ENCODE data around the gene SLC25A10.

Gene SLC25A10

GRCh38 chr17:81700353-81701287, 11.5 kb upstream of the SLC25A10 start:
- TF ChIP-seq, protein P1, sequence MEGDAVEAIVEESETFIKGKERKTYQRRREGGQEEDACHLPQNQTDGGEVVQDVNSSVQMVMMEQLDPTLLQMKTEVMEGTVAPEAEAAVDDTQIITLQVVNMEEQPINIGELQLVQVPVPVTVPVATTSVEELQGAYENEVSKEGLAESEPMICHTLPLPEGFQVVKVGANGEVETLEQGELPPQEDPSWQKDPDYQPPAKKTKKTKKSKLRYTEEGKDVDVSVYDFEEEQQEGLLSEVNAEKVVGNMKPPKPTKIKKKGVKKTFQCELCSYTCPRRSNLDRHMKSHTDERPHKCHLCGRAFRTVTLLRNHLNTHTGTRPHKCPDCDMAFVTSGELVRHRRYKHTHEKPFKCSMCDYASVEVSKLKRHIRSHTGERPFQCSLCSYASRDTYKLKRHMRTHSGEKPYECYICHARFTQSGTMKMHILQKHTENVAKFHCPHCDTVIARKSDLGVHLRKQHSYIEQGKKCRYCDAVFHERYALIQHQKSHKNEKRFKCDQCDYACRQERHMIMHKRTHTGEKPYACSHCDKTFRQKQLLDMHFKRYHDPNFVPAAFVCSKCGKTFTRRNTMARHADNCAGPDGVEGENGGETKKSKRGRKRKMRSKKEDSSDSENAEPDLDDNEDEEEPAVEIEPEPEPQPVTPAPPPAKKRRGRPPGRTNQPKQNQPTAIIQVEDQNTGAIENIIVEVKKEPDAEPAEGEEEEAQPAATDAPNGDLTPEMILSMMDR (IDR thresholded peaks at IDR 0.05; ENCODE audit: low read depth, low read length, missing control alignments) = no peak
- no peak for DNase-seq (ENCODE audit: low read depth)
- no peak overlapping the region for H3K4me3 ChIP-seq (ENCODE audit: low read depth, low read length)

DNA sequence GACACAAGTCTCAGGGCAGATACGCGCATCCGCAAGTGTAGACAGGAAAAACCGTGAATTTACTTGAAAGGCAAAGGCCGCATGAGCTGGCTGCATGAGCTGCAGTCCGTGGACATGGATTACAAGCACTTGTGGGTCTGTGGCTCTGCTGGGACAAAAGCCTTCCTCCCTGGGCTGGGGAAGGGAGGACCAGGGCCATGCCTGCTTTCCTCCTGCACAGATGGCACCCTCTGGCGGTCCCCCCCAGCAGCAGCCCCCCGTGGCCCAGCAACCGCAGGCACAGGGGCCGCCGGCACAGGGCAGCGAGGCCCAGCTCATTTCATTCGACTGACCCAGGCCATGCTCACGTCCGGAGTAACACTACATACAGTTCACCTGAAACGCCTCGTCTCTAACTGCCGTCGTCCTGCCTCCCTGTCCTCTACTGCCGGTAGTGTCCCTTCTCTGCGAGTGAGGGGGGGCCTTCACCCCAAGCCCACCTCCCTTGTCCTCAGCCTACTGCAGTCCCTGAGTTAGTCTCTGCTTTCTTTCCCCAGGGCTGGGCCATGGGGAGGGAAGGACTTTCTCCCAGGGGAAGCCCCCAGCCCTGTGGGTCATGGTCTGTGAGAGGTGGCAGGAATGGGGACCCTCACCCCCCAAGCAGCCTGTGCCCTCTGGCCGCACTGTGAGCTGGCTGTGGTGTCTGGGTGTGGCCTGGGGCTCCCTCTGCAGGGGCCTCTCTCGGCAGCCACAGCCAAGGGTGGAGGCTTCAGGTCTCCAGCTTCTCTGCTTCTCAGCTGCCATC, 10.6 kb upstream of the SLC25A10 start:
- peak overlapping the region; percentile 81 for H3K4me3 ChIP-seq (ENCODE audit: low read depth, low read length)
- TF ChIP-seq, protein P1 (IDR thresholded peaks at IDR 0.05; ENCODE audit: low read depth, low read length, missing control alignments) = no peak
- no peak for DNase-seq (ENCODE audit: low read depth)

GRCh38 chr17:81702934-81703746, 8.9 kb upstream of the SLC25A10 start, which contains the start of gene MRPL12:
TSS of gene MRPL12 (plus strand) at chr17:81703367. CDS start at chr17:81703502, 135 bp downstream.
- peak; percentile 76 for DNase-seq (ENCODE audit: low read depth)
- TF ChIP-seq, protein P1 (IDR thresholded peaks at IDR 0.05; ENCODE audit: low read depth, low read length, missing control alignments) = no peak
- peak within 1 kb of the TSS; percentile 81 for H3K4me3 ChIP-seq (ENCODE audit: low read depth, low read length)

DNA sequence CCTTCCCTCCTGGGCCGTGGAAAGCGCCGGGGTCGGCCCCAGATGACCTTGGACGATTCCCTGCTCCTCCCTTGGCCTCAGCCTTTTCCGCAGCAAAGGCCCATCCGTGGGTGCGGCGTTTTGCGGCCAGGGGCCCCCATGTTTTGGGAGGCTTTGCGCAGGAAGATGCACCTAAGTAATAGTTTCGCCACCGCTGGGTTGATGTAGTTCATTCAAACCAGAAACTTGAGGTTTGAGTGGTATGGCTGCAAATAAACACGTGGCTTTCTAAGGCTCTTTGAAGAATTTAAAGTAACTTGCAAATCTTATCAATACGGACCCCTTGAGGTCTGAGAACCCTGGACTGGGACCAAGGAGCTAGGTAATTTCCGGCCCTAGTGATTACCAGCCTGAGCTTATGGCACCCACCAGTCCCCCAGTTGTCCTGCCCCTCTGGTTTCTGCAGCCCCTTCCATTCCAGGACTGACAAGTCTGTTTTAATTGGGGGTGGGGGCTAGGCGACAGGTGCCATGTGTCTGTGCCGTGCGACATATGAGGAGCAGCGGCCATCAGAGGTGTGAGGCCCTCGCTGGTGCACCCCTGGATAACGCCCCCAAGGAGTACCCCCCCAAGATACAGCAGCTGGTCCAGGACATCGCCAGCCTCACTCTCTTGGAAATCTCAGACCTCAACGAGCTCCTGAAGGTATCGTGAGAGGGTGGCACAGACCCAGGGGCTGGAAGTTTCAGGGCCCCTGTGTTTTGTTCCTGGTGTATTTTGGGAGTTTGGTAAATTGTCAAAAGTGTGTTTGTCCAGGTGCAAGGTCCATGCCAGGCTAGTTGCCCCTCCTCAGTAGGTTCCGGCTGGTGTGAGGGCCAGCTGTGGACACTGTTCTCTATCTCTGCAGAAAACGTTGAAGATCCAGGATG, 8.1 kb upstream of the SLC25A10 start:
- no peak for DNase-seq (ENCODE audit: low read depth)
- H3K4me3 ChIP-seq (ENCODE audit: low read depth, low read length) = peak overlapping the region; percentile 81
- TF ChIP-seq, protein P1 (IDR thresholded peaks at IDR 0.05; ENCODE audit: low read depth, low read length, missing control alignments) = no peak

GRCh38 chr17:81705518-81706231, 6.4 kb upstream of the SLC25A10 start:
- TF ChIP-seq, protein P1 (IDR thresholded peaks at IDR 0.05; ENCODE audit: low read depth, low read length, missing control alignments) = no peak
- no peak for DNase-seq (ENCODE audit: low read depth)
- no peak overlapping the region for H3K4me3 ChIP-seq (ENCODE audit: low read depth, low read length)
